GM12875 (cell line): ENCODE data around the gene FZD10.

ENCODE experiments used
- H3K4me3 ChIP-seq: one replicate; pipeline ENCODE4 v1.5.1; 2011; ENCODE audit warnings: low read depth, low read length, control low read depth
- TF ChIP-seq, protein P1 (sequence below): IDR thresholded peaks from 2 replicates; pipeline ENCODE4 v1.5.1; 2011; ENCODE audit warnings: low read depth, mild to moderate bottlenecking, control low read depth, inconsistent platforms, low read length, moderate library complexity, borderline replicate concordance; ENCODE audit not compliant: insufficient read depth

Gene FZD10

GRCh38 chr12:130204541-130204953, 42.3 kb downstream of the FZD10 start:
- TF ChIP-seq, protein P1, sequence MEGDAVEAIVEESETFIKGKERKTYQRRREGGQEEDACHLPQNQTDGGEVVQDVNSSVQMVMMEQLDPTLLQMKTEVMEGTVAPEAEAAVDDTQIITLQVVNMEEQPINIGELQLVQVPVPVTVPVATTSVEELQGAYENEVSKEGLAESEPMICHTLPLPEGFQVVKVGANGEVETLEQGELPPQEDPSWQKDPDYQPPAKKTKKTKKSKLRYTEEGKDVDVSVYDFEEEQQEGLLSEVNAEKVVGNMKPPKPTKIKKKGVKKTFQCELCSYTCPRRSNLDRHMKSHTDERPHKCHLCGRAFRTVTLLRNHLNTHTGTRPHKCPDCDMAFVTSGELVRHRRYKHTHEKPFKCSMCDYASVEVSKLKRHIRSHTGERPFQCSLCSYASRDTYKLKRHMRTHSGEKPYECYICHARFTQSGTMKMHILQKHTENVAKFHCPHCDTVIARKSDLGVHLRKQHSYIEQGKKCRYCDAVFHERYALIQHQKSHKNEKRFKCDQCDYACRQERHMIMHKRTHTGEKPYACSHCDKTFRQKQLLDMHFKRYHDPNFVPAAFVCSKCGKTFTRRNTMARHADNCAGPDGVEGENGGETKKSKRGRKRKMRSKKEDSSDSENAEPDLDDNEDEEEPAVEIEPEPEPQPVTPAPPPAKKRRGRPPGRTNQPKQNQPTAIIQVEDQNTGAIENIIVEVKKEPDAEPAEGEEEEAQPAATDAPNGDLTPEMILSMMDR, result no peak
- no peak overlapping the region for H3K4me3 ChIP-seq

DNA sequence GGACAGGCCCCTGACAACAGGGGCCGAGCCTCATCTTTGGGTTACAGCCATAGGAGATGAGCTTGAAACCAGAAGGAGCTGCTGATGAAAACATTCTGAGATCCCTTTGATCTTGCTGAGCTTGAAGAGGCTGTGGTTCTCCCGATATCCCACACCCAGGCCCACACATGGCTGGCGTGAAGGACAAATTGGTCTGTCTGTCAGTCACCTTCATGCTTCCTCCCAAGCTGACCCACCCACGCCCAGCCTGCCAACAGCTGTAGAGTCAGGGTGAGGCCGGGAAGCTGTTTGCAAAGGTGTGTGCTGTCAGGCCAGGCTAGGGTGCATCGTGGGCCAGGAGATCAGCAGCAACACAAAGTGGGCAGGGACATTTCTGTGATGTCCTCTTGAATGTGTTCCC, 43.2 kb downstream of the FZD10 start:
- no peak overlapping the region for H3K4me3 ChIP-seq
- TF ChIP-seq, protein P1, result no peak

GRCh38 chr12:130212384-130212989, 50.2 kb downstream of the FZD10 start:
- TF ChIP-seq, protein P1, result no peak
- no peak overlapping the region for H3K4me3 ChIP-seq

DNA sequence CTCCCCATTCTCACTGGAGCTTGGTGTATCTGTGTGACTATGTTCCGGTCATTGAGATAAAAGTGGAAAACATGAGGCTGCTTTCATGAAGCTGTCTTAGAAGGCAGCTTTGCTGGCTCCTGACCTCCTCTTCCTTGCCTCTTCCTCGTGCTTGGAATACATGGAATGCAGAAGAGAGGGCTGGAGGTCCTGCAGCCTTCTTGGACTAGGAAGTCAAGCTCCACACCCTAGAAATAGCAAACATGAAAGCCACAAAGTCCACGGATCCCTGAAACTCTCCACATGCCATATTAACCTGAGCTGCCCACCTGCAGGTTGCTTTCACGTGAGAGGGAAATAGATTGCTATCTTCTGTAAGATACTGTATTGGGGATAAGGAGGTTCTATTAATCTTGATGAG, 51.0 kb downstream of the FZD10 start:
- no peak overlapping the region for H3K4me3 ChIP-seq
- TF ChIP-seq, protein P1, result no peak

- no peak overlapping the region for H3K4me3 ChIP-seq
Measured at GRCh38 chr12:130214686-130215395, 52.6 kb downstream of the FZD10 start.

More at GRCh38 chr12:130214686-130215395, 52.6 kb downstream of the FZD10 start:
- TF ChIP-seq, protein P1, result no peak
